DMS114 treated with DMSO at 0.1 percent for 48 hours (cell line): Measurements from ENCODE around the gene ITGA8.
"Not testable (repeated sequence)": the region's sequence is repeated elsewhere in the genome, so short reads cannot be mapped to it uniquely, and the experiment has no call there.

Experiments used
- DNase-seq: peaks from one replicate; lab custom pipeline; 2025; ENCODE audit not compliant: unreplicated experiment; lab: John Stamatoyannopoulos, UW

The ITGA8 gene

GRCh38 chr10:15516256-15517085, 203.3 kb downstream of the ITGA8 start:
- DNase-seq, result no peak

- DNase-seq, result no peak
These were observed 204.5 kb downstream of the ITGA8 start for GRCh38 chr10:15515202-15515601.

- no peak for DNase-seq
These were observed 208.8 kb downstream of the ITGA8 start for GRCh38 chr10:15510963-15511362.

- no peak for DNase-seq
These were observed 214.4 kb downstream of the ITGA8 start for GRCh38 chr10:15505329-15505728.

GRCh38 chr10:15504101-15504840, 215.5 kb downstream of the ITGA8 start:
- no peak for DNase-seq

GRCh38 chr10:15494850-15495506, 224.7 kb downstream of the ITGA8 start:
- no peak for DNase-seq

- no peak for DNase-seq
These were observed 227.7 kb downstream of the ITGA8 start for GRCh38 chr10:15491856-15492642.

- no peak for DNase-seq
These were observed 230.3 kb downstream of the ITGA8 start for GRCh38 chr10:15489431-15489830.

GRCh38 chr10:15487376-15487775, 232.3 kb downstream of the ITGA8 start:
- DNase-seq, result no peak

- DNase-seq, result no peak
These were observed 233.3 kb downstream of the ITGA8 start for GRCh38 chr10:15486404-15486803.

GRCh38 chr10:15485684-15486316, 233.9 kb downstream of the ITGA8 start:
- no peak for DNase-seq

GRCh38 chr10:15485027-15485426, 234.7 kb downstream of the ITGA8 start:
- DNase-seq, result no peak

GRCh38 chr10:15484128-15484527, 235.6 kb downstream of the ITGA8 start:
- DNase-seq, result no peak

- no peak for DNase-seq
These were observed 236.3 kb downstream of the ITGA8 start for GRCh38 chr10:15483215-15484075.

- no peak for DNase-seq
These were observed 237.6 kb downstream of the ITGA8 start for GRCh38 chr10:15482156-15482555.

- no peak for DNase-seq
These were observed 240.8 kb downstream of the ITGA8 start for GRCh38 chr10:15478950-15479349.

- no peak for DNase-seq
These were observed 241.3 kb downstream of the ITGA8 start for GRCh38 chr10:15478429-15478828.

GRCh38 chr10:15476337-15476736, 243.4 kb downstream of the ITGA8 start:
- no peak for DNase-seq

GRCh38 chr10:15475439-15475838, 244.3 kb downstream of the ITGA8 start:
- not testable (repeated sequence) for DNase-seq

GRCh38 chr10:15474671-15475070, 245.1 kb downstream of the ITGA8 start:
- no peak for DNase-seq
